Fibroblast of mammary gland (primary cell): ENCODE data around the gene PPP1R3F.

Source experiments
- DNase-seq: peaks from one replicate; pipeline ENCODE4 v3.0.0-alpha.2; 2010; ENCODE audit warnings: low read depth
- H3K4me3 ChIP-seq: 2 replicates; pipeline ENCODE4 v1.5.1; 2011; ENCODE audit warnings: low read depth, mild to moderate bottlenecking, low read length, moderate library complexity; ENCODE audit not compliant: control insufficient read depth
- TF ChIP-seq, protein P1 (sequence below): conservative IDR thresholded peaks from 2 replicates; pipeline ENCODE4 v1.5.1; 2011; ENCODE audit warnings: low read depth, low read length, inconsistent platforms; ENCODE audit not compliant: control insufficient read depth, insufficient read depth

Gene PPP1R3F

DNA sequence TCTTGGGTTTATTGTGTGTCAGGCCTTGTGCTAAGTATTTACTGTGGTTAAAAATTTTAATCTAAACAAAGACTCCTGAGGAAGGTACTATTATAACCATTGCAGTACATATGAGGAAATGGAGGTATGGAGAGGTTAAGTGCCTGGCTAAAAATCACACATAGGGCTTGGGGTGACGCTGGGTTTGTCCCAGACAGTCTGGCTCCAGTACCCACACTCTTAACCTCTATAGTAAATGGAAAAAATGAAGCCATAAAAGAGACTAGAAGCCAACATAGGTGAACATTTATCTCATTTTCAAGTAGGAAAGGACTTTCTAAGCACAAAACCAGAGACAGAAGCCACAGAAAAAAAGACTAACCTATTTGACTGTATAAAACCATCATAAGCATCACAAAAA lies 7.0 kb upstream of the PPP1R3F start:
- TF ChIP-seq, protein P1, sequence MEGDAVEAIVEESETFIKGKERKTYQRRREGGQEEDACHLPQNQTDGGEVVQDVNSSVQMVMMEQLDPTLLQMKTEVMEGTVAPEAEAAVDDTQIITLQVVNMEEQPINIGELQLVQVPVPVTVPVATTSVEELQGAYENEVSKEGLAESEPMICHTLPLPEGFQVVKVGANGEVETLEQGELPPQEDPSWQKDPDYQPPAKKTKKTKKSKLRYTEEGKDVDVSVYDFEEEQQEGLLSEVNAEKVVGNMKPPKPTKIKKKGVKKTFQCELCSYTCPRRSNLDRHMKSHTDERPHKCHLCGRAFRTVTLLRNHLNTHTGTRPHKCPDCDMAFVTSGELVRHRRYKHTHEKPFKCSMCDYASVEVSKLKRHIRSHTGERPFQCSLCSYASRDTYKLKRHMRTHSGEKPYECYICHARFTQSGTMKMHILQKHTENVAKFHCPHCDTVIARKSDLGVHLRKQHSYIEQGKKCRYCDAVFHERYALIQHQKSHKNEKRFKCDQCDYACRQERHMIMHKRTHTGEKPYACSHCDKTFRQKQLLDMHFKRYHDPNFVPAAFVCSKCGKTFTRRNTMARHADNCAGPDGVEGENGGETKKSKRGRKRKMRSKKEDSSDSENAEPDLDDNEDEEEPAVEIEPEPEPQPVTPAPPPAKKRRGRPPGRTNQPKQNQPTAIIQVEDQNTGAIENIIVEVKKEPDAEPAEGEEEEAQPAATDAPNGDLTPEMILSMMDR = no peak
- no peak overlapping the region for H3K4me3 ChIP-seq
- DNase-seq = no peak

GRCh38 chrX:49263631-49264030 lies 6.0 kb upstream of the PPP1R3F start:
- H3K4me3 ChIP-seq = no peak overlapping the region
- TF ChIP-seq, protein P1 = no peak
- DNase-seq = no peak

GRCh38 chrX:49264460-49264859 lies 5.1 kb upstream of the PPP1R3F start, which contains the start of gene FOXP3:
TSS of gene FOXP3 (minus strand) at chrX:49264710. CDS start at chrX:49258505, 6,205 bp downstream.
- DNase-seq = no peak
- TF ChIP-seq, protein P1 = no peak
- no peak within 1 kb of the TSS for H3K4me3 ChIP-seq

- H3K4me3 ChIP-seq = no peak overlapping the region
- TF ChIP-seq, protein P1 = no peak
- no peak for DNase-seq
Observed at GRCh38 chrX:49266523-49267445, 2.8 kb upstream of the PPP1R3F start.

DNA sequence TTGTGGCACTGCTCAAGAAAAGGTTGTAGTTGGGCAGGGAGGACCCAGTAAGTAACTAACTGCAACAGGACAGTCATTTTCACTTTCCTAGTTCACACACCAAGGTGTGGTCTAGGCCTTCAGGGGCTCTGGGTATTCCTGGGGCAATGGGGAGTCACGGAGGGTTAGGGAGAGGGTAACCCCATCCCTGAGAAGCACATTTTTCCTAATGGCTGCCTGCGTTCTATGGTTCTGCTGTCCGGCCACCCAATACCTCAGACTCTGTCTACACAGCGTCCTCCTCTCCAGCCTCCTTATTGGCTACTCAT lies 937 bp upstream of the PPP1R3F start:
- TF ChIP-seq, protein P1 = no peak
- no peak for DNase-seq
- H3K4me3 ChIP-seq = peak overlapping the region; percentile 68

GRCh38 chrX:49269010-49269766 lies 405 bp upstream of the PPP1R3F start:
- TF ChIP-seq, protein P1 = no peak
- peak; percentile 97 for DNase-seq
- peak overlapping the region; percentile 68 for H3K4me3 ChIP-seq
